Jurkat, Clone E6-1 (cell line): ENCODE measurements around the gene PRKRA. TPM values are rescaled to one million over a fixed set of nuclear protein-coding genes. Genes with fewer than 3 reads are reported as not detected.

Source experiments
- DNase-seq: peaks from one replicate; pipeline ENCODE4 v3.0.0-alpha.2; 2011; ENCODE audit warnings: low read depth, low spot score
- H3K4me3 ChIP-seq: 2 replicates; pipeline ENCODE4 v1.5.1; 2011; ENCODE audit warnings: mild to moderate bottlenecking, low read length, control low read depth, moderate library complexity
- polyA plus RNA-seq: library from polyadenylated mRNA; unstranded; fragments of >200 nt; gene quantifications from one replicate; pipeline ENCODE4 v1.2.1, GENCODE V29; 2012; ENCODE audit warnings: missing spikeins; ENCODE audit not compliant: insufficient read length, insufficient read depth

PRKRA gene
- 68.7 TPM for polyA plus RNA-seq

DNA sequence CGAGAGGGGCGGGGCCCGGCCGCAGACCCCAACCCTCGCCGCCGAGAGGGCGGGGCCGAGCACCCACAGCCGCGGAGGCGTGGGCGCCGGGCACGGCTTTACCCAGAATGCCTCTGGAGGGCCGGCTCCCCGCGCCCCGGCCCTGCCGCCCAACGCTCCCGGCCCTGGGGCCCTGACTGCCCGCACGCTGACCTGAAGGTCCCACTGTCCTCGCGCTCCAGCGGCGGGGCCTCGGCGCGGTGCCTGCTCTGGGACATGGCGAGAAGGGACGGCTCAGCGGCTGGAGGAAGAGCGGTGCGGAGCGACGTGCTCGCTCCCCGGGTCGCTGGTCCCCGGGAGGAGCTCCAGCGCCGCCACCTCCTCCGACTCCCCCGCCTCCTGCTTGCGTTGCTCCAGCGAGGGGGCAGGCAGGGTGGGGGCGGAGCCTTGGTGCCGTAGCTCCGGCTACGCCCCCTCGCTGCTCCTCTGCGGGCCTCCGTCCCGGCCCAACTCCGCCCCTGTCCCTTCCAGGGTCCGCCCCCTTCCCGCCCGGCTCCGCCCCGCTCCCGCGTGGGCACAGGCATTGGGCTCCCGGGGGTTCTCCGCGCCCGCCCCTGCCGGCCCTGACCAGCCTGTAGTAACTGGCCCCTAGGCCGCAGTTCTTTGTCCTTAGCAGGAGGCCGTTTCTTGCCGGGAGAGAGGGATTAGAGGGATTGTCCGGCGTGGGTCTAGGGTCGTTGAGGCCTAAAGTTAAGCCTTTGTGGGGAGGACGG is at the start of gene PRKRA, which contains the start of gene PJVK:
Gene PRKRA (minus strand): TSS at position 402 of the 752 bp plus-strand sequence. CDS start 145 bp downstream, at position 257.
Gene PJVK (plus strand): TSS at position 605 of the 752 bp plus-strand sequence. CDS start 2,032 bp downstream, outside the sequence.
- peak; percentile 92 for DNase-seq
- H3K4me3 ChIP-seq, result peak within 1 kb of the TSS; percentile 92

GRCh38 chr2:178499640-178500039 is 48.7 kb upstream of the PRKRA start:
- H3K4me3 ChIP-seq, result no peak overlapping the region

GRCh38 chr2:178498137-178498536 is 47.2 kb upstream of the PRKRA start:
- H3K4me3 ChIP-seq, result no peak overlapping the region
- no peak for DNase-seq

More at GRCh38 chr2:178499640-178500039, 48.7 kb upstream of the PRKRA start:
- no peak for DNase-seq

DNA sequence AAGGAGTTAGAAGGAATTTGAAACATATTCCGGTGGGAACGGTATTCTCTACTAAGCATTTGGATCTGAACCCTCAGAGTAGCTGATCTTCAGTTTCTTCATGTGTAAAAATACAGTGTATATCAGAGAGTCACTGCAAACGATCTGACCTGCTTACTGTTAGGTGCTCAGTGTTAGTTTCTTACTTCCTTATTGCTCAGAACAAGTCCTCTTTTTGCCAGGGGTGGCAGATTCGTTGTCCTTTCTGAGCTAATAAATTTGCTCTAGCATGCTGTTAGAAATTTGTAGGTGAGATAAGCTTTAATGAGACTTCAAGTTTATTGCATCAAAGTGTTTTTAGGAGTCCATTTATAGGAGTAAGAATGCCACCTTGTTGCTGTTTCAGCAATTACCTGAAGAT is 45.1 kb upstream of the PRKRA start:
- no peak overlapping the region for H3K4me3 ChIP-seq
- no peak for DNase-seq

DNA sequence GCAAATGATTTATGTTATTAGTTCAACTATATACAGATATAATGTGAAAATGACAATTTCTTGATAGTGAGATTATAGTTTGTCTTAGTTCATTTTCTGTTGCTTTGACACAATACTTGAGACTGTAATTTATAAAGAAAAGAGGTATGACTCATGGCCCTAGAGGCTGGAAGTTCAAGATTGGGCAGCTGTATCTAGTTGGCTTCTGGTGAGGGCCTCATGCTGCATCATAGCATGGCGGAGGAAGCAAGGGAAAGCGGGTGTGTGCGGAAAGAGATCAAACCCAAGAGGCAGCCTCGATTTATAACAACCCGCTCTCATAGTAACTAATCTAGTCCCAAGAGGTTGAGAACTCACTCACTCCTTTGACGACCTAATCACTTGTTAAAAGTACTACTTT is 40.6 kb upstream of the PRKRA start:
- no peak overlapping the region for H3K4me3 ChIP-seq
- DNase-seq, result no peak

DNA sequence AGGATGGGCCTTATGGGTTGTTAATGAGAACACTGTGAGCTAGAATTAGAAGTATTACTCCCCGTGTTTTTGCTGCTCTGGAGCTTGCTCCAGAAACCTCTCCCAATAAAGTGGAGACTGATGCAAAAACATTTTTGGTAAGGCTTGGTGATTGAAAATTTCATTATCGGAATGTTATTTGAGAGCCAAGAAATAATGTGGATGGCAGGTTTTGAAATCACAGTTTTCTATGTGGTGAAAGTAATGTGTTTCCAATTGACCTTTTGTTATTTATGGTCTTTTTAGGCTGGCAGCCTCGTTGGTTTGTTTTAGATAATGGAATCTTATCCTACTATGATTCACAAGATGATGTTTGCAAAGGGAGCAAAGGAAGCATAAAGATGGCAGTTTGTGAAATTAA is 34.4 kb upstream of the PRKRA start:
- DNase-seq, result no peak
- H3K4me3 ChIP-seq, result no peak overlapping the region

GRCh38 chr2:178484245-178485041 is 33.5 kb upstream of the PRKRA start:
- no peak overlapping the region for H3K4me3 ChIP-seq

GRCh38 chr2:178482437-178482836 is 31.5 kb upstream of the PRKRA start:
- DNase-seq, result no peak
- H3K4me3 ChIP-seq, result no peak overlapping the region

More at GRCh38 chr2:178484245-178485041, 33.5 kb upstream of the PRKRA start:
- no peak for DNase-seq

DNA sequence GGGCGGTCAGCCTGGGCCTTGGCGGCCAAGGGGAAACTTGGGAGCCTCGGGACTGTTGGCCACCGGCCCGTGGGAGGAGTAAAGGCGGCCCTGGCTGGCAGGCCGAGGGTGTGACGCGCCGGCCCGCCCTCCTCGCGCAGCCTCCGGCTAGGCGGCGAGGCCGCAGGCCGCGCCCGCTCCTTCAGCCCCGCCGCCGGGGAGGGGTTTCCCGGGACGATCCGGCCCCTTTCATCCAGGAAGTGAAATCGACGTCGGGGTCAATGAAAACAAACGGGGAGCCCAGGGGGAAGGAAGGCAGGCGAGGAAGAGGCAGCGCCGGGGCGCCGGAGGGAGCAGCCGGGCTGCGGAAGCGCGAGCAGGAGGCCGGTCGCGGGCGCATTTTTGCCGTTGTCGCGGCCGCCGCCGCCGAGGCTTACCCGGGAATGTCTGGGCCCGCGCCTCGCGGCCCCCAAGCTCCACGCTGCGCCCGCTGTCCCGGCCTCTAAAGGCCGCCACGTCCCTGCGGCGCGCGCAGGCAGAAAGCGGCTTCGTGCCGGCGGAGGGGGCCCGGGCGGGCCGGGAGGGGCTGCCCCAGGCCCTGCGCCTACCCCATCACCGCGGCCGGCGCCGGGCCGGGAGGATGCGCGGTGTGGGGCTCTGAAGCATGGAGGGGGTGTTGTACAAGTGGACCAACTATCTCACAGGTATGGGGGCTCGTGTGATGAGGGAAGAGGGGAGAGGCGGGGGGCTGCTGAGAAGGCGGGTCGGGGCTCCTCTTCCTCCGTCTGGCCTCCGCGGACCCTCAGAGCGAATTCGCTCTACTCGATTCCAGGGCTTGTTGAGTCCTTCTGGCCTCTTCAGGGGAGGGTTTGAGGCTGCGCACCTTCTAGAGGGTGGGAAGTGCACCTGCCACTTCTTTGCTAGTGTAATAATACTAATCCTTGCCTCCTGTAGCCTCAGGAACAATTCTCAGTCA is 29.5 kb upstream of the PRKRA start, which contains the start of gene PLEKHA3:
Gene PLEKHA3 (plus strand): TSS at position 231 of the 955 bp plus-strand sequence. CDS start 413 bp downstream, at position 644.
- DNase-seq, result peak; percentile 60

GRCh38 chr2:178479758-178480226 is 28.8 kb upstream of the PRKRA start:
- H3K4me3 ChIP-seq, result peak overlapping the region; percentile 71
- no peak for DNase-seq

More for the DNA sequence above, 29.5 kb upstream of the PRKRA start, which contains the start of gene PLEKHA3:
- peak within 1 kb of the TSS; percentile 71 for H3K4me3 ChIP-seq

DNA sequence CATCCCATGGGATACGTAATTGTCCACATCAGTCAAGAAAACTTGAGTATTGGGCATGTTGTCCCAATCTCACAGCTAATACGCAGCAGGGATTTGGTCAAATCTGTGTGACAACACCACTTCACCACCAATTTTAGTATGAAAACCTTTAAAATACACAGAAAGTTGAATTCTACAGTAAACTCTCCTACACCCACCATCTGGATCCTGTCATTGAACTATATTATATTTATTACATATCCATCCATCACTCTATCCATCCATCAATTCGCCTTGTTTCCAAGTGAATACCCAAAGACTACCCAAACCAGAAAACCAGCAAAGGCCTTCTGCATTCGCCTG is 28.3 kb upstream of the PRKRA start:
- peak overlapping the region; percentile 93 for H3K4me3 ChIP-seq
- no peak for DNase-seq

DNA sequence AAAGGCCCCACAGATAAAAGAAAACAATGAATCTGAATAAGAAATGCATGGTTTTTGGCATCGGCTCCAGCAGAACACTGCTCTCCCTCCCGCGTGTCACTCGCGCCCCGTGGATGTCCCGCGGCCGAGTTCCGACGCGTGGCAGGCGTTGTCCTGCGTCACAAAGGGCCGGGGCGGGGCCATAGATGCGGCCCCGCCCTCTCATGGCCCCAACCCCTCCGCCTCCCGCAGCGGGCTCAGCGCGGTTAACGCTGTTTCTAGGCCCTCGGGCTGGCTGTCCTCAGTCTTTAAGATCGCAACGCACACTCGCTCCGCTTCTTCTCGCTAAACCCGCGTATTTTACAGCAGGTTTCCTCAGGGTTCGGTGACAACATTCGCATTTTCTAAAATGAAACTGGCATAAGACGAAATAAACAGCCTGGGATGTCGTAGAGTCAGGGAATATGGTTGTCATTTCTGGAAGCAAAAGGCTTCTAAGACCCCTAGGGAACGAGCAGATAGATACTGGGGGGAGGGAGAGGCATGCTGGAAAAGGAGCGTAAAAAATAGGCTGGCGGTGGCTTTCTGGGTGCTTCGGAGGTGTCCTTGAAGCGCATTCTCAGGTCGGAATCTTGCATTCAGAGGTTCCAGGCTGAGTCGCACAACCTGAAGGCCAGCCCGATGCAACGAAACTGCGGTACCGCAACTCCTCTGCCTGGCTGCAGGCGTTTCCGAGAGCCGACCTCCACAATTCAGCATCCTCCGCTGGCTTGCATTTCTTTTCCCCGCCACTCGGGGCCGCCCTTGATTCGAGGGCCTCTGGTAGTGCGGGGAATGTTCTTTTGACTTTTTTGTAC is 27.7 kb upstream of the PRKRA start, which contains the start of gene FKBP7:
Gene FKBP7 (minus strand): TSS at position 162 of the 836 bp plus-strand sequence. CDS start 101 bp downstream, at position 61.
- DNase-seq, result peak; percentile 80
- peak within 1 kb of the TSS; percentile 93 for H3K4me3 ChIP-seq

GRCh38 chr2:178478130-178478438 is 27.1 kb upstream of the PRKRA start:
- H3K4me3 ChIP-seq, result peak overlapping the region; percentile 93
- DNase-seq, result no peak

GRCh38 chr2:178477443-178478129 is 26.6 kb upstream of the PRKRA start:
- DNase-seq, result no peak
- peak overlapping the region; percentile 93 for H3K4me3 ChIP-seq

GRCh38 chr2:178476477-178476876 is 25.5 kb upstream of the PRKRA start:
- no peak for DNase-seq
- H3K4me3 ChIP-seq, result no peak overlapping the region

GRCh38 chr2:178474560-178474959 is 23.6 kb upstream of the PRKRA start:
- no peak overlapping the region for H3K4me3 ChIP-seq
- no peak for DNase-seq

DNA sequence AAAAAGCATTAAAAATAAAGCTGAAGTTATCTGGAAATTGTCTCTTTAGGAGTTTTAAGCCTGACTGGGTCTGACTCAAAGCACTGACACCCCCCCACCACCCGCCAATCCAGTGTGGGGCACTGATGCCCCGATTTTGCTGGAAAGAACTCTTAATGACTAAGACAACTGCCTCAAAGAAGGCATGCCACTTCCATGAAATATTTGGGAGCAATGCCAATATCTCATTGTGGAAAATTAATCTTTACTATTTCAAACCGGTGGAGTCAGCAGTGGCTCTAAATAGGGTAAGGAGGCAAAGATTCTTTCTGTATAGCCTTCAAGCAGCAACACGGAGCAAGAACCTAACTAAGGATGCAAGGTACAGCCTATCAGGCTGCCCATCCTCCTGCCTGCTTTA is 23.0 kb upstream of the PRKRA start:
- no peak for DNase-seq
- H3K4me3 ChIP-seq, result no peak overlapping the region
